ENCODE measurements around the gene NANP. TPM values are rescaled to one million over a fixed set of nuclear protein-coding genes. Genes with fewer than 3 reads are reported as not detected.
"Not testable (repeated sequence)": the region's sequence is repeated elsewhere in the genome, so short reads cannot be mapped to it uniquely, and the experiment has no call there.

The NANP gene
- total RNA-seq, 2 donors from 2014 or later = 3.1 to 3.3 TPM

DNA sequence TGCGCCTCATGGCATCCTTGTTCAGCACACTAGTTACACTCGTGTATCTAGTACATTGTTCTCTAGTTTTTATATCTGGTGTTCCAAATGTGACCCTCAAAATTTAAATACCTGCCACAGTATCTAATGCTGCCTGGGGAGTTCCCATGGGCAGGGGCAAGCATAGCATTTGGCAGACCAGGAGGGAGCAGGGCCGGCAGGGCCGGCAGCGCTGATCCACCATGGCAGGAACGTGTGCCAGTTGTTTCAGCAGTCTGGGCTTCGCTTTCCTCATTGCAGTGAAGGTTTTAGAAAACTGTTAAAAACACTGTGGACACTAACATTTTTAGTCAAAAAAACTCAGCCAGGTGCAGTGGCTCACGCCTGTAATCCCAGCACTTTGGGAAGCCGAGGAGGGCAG, 19.2 kb downstream of the NANP start:
- Histone ChIP-seq H3K36me3 (no peaks in the 10 kb centered on the region), H3K27me3 (no peaks in the 10 kb centered on the region), H3K27ac (no peak overlapping the region), H3K9ac (ENCODE audit: low read depth in 2 of 2, low read length in 2 of 2) (no peak overlapping the region), H3K9me3 (no peaks in the 10 kb centered on the region), H3K4me3 (no peak overlapping the region), H3K4me1 (no peaks in the 10 kb centered on the region)
- intact Hi-C loops (cut with DNase I) = no loop called here
- DNase-seq = no peak
- TF ChIP-seq, protein P1, sequence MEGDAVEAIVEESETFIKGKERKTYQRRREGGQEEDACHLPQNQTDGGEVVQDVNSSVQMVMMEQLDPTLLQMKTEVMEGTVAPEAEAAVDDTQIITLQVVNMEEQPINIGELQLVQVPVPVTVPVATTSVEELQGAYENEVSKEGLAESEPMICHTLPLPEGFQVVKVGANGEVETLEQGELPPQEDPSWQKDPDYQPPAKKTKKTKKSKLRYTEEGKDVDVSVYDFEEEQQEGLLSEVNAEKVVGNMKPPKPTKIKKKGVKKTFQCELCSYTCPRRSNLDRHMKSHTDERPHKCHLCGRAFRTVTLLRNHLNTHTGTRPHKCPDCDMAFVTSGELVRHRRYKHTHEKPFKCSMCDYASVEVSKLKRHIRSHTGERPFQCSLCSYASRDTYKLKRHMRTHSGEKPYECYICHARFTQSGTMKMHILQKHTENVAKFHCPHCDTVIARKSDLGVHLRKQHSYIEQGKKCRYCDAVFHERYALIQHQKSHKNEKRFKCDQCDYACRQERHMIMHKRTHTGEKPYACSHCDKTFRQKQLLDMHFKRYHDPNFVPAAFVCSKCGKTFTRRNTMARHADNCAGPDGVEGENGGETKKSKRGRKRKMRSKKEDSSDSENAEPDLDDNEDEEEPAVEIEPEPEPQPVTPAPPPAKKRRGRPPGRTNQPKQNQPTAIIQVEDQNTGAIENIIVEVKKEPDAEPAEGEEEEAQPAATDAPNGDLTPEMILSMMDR (IDR thresholded peaks at IDR 0.05) = no peak

DNA sequence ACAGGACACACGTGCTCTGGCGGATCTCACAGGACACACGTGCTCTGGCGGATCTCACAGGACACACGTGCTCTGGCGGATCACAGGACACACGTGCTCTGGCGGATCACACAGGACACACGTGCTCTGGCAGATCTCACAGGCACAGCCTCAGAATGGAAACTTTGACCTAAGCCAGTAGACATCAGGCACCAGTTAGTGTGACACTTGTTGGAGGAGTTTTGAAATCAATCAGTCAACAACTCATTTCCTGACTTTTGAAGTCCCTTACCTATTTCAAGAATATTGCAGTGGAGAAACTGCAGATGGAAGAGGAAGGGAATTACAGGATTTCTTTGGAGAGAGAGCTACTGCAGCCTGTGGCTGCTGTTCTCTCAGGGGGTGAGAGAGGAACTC, 20.9 kb downstream of the NANP start:
- H3K9me3 ChIP-seq; H3K27ac ChIP-seq; H3K4me1 ChIP-seq; intact Hi-C loops (cut with DNase I); H3K4me3 ChIP-seq; H3K27me3 ChIP-seq; H3K9ac ChIP-seq (ENCODE audit: low read depth in 2 of 2, low read length in 2 of 2); DNase-seq; H3K36me3 ChIP-seq: not testable (repeated sequence)

DNA sequence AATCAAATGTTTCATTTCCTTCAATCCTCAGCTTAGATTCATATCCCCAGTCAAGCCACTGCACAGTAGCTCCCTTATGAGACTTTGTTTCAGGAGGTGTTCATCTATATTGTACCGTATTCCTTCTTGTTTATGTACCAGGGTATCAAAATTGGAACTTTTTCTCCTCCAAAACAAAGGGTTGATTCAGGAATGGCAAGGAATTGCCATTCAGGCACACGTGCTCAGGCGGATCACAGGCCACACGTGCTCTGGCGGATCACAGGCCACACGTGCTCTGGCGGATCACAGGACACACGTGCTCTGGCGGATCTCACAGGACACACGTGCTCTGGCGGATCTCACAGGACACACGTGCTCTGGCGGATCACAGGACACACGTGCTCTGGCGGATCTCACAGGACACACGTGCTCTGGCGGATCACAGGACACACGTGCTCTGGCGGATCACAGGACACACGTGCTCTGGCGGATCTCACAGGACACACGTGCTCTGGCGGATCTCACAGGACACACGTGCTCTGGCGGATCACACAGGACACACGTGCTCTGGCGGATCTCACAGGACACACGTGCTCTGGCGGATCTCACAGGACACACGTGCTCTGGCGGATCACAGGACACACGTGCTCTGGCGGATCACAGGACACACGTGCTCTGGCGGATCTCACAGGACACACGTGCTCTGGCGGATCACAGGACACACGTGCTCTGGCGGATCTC, 21.5 kb downstream of the NANP start:
- H3K4me3 ChIP-seq; H3K9ac ChIP-seq (ENCODE audit: low read depth in 2 of 2, low read length in 2 of 2); H3K4me1 ChIP-seq; H3K27me3 ChIP-seq; intact Hi-C loops (cut with DNase I); H3K27ac ChIP-seq; H3K36me3 ChIP-seq; DNase-seq; H3K9me3 ChIP-seq: not testable (repeated sequence)

DNA sequence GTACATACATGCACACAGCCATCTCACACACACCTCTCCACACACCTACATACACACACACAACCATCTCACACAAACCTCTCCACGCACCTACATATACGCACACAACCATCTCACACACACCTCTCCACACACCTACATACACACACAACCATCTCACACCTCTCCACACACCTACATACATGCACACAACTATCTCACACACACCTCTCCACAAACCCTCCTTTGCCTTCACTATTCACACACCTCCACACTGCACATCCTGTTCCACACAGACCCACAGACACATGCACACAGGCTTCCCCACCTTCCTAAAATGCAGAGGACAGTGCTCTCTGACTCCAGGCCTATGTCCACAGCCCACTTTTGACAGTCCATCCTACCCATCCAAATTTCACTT, 22.2 kb downstream of the NANP start:
- intact Hi-C loops (cut with DNase I) = no loop called here
- no peaks in the 10 kb centered on the region for H3K4me1 ChIP-seq
- no peaks in the 10 kb centered on the region for H3K9me3 ChIP-seq
- no peak overlapping the region for H3K4me3 ChIP-seq
- H3K36me3 ChIP-seq = no peaks in the 10 kb centered on the region
- H3K27ac ChIP-seq = no peak overlapping the region
- no peaks in the 10 kb centered on the region for H3K27me3 ChIP-seq
- H3K9ac ChIP-seq (ENCODE audit: low read depth in 2 of 2, low read length in 2 of 2) = no peak overlapping the region
- TF ChIP-seq, protein P1 (IDR thresholded peaks at IDR 0.05) = no peak
- no peak for DNase-seq

DNA sequence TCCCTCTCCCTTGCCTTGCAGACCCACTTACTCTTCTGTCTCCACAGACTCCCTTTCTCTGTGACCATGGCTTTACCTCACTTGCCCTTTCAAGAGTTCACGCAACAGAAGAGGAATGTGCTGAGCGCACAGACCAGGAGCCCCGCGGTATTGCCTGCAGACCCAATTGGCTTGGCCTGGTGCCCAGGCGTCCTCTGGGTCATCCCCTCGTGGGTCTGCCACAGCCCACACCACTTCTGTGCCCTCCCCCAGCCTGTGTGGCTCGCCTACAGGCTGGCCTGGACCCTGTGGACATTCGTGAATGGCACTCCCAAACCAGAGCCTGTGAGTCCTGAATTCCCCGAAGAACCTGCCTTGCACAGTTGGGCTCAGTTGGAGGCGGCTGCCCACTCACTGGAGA, 23.2 kb downstream of the NANP start:
- no peaks in the 10 kb centered on the region for H3K4me1 ChIP-seq

DNA sequence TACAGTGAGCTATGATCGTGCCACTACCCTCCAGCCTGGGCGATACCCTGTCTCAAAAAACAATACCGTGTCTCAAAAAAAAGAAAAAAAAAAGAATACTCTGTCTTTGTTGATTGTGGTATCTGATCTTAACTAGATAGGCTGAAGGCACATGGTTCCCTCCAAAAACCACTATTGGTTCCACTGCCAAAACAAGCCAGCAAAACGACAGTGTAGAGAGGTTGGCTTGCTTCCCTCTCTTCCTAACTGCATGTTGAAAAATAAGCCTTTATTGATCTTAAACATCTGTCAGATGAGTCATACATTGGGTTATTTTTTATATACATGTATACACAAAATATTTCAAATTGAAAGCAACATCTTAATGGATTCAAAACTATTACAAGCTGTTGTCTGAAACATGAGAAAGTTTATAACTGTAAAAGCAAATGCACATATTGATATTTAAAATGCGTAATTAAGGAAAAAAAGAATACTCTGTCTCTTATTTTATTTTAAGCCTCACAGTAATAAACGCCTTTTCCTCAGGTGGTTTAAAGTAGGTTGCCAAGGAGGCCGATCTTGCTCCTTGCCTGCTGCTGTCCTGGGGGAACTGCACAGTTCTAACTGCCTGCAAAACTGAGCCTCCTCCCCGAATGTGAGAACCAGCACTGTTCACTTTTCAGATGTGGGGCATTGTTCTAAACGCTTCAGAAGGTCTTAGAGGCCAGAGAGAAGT, 31.5 kb downstream of the NANP start:
- Histone ChIP-seq H3K27ac (no peak overlapping the region), H3K4me1 (no peaks in the 10 kb centered on the region), H3K36me3 (no peaks in the 10 kb centered on the region), H3K9me3 (no peaks in the 10 kb centered on the region), H3K27me3 (no peaks in the 10 kb centered on the region), H3K4me3 (no peak overlapping the region), H3K9ac (ENCODE audit: low read depth in 2 of 2, low read length in 2 of 2) (no peak overlapping the region)
- intact Hi-C loops (cut with DNase I) = no loop called here
- DNase-seq = no peak
- TF ChIP-seq, protein P1 (IDR thresholded peaks at IDR 0.05) = no peak

More for the DNA sequence above, 23.2 kb downstream of the NANP start:
- TF ChIP-seq, protein P1 (IDR thresholded peaks at IDR 0.05) = no peak
- Histone ChIP-seq H3K4me3 (no peak overlapping the region), H3K27me3 (no peaks in the 10 kb centered on the region), H3K9ac (ENCODE audit: low read depth in 2 of 2, low read length in 2 of 2) (no peak overlapping the region), H3K36me3 (no peaks in the 10 kb centered on the region), H3K9me3 (no peaks in the 10 kb centered on the region), H3K27ac (no peak overlapping the region)
- no peak for DNase-seq
- intact Hi-C loops (cut with DNase I) = no loop called here

DNA sequence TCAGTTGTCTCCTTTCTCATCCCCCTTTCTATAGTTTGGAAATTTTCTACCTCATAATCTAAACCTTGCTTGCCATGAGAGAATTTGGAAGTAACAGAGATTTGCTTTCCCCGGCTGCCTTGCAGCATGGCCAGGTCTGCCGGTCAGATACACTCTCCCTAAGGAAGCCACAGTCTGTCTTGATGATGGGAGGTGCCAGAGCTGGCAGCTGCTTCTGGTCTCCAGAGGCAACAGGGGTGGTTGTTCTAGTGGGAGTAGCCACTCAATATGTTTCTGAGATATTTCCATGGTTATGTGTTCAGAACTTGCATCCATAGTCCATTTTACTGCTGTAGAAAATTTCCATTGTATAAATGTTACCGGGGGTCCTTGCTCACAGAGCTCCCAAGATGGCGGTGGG, 33.0 kb downstream of the NANP start:
- H3K9ac ChIP-seq (ENCODE audit: low read depth in 2 of 2, low read length in 2 of 2); H3K27me3 ChIP-seq; H3K9me3 ChIP-seq; H3K36me3 ChIP-seq; H3K27ac ChIP-seq; DNase-seq; H3K4me1 ChIP-seq; H3K4me3 ChIP-seq; intact Hi-C loops (cut with DNase I): not testable (repeated sequence)

Data from colonic mucosa (tissue), 4 donors.